ENCODE measurements around the gene CEP78.

DNA sequence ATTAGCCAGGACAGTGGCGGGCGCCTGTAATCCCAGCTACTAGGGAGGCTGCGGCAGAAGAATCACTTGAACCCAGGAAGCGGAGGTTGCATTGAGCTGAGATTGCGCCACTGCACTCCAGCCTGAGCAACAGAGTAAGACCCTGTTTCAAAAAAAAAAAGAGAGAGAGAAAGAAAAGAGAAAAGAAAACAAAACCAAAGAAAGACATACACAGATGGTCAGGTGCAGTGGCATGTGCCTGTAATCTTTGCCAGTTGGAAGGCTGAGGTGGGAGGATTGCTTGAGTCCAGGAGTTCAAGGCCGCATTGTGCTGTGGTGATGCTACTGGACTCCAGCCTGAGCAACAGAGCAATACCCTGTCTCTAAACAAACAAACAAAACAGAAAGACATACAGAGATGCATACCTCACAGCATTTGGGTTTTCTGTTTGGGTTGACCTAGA lies 51.1 kb downstream of the CEP78 start:
- TF ChIP-seq POLR2A (IDR thresholded peaks at IDR 0.05; ENCODE audit: low read length), result no peak
- TF ChIP-seq GATA1 (IDR thresholded peaks at IDR 0.05; ENCODE audit: low read depth, low read length), result no peak

Measured in erythroblast (primary cell).